GM12865 (cell line): ENCODE data around the gene TTLL5.

Source experiments
- DNase-seq: peaks from one replicate; pipeline ENCODE4 v3.0.0; 2010; ENCODE audit warnings: low read depth
- H3K4me3 ChIP-seq: 2 replicates; pipeline ENCODE4 v1.5.1; 2011; ENCODE audit warnings: mild to moderate bottlenecking, low read depth, low read length, control low read depth
- CTCF ChIP-seq: IDR thresholded peaks from 2 replicates; pipeline ENCODE4 v1.5.1; 2011; ENCODE audit warnings: low read length, control low read depth, low read depth, inconsistent platforms; ENCODE audit not compliant: insufficient read depth; ENCODE audit errors: missing control alignments

Gene TTLL5

DNA sequence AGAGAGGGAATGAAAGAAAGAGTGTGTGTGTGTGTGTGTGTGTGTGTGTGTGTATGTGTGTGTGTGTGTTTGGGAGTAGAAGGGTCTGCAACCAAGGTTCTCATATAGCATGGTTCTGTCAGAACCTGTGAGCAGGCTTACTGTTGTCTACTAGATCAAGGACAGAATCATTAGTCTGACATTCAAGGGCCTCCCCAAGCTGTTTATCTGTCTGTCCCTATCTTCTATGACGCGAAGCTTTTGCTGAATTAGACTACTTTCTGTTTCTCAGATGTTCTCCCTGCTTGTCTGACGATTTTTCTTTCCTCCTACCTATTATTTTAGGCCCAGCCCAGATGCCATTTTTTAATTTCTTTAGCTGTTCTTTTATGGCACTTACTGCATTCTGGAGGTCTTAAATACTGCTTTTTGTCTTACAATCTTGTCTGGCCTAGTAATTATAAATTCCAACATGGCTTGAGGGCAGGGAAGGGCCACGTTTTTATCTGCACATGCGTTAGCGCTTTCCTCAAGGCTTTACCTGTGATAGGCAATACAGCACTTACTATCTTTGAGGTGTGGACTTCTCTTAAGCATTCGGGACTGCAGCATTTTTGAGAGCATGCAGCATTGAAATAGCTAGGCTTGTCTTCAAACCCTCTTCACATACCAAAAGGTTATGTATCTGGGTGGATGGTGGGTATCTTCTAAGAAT lies 150.2 kb downstream of the TTLL5 start:
- no peak for DNase-seq
- TF ChIP-seq CTCF: no peak

DNA sequence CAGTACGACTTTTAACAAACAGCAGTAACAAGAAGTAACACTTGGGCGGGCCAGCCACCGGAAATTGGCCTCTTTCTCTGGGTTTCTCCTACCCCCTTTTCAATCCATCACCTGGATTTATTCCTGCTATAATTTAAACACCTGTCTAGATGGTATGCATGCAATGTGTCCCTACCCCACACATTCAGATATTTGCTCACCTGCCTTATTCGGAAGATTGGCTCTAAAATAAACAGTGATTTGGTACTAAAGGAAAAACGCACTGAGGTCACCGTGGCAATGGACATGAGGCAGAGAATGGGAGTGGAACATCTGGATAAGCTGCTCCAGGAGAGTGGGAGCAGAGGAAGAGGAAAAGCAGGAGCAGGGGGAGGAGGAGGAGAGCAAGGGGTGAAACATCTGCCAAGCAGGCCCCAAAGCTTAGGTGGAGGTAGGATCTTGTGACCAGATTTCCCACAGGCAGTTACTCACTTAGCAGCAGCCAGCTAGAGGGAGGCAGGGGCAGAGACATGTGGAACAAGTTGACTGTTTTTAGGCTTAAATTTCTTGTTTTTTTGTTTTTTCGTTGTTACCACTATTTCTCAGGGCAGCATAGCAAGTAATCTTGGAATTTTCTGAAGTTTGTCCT lies 150.9 kb downstream of the TTLL5 start:
- no peak for DNase-seq
- no peak for TF ChIP-seq CTCF
- H3K4me3 ChIP-seq: no peak overlapping the region

More for the DNA sequence above, 150.2 kb downstream of the TTLL5 start:
- no peak overlapping the region for H3K4me3 ChIP-seq

- DNase-seq: no peak
- H3K4me3 ChIP-seq: no peak overlapping the region
- no peak for TF ChIP-seq CTCF
Observed at GRCh38 chr14:75812622-75813021, 151.6 kb downstream of the TTLL5 start.

DNA sequence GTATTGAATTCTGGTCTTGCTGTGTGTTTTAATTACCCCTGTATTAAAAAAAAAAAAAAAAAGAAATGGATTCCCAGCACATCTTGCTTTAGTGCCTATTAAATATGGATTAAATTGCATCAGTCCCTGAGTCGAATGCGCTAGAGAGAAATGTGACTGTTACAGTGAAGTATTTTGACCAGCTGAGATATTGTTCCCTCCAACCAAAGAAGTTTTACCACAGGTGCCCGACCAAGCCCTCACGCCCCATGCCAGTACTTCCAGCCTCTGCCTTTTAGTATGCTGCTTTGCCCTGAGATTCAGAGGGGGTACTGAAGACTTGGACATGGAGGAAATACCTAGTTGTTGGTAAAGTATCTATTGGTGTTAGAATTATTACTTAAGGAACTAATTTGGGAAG lies 159.7 kb downstream of the TTLL5 start:
- no peak for DNase-seq
- TF ChIP-seq CTCF: no peak
- no peak overlapping the region for H3K4me3 ChIP-seq

DNA sequence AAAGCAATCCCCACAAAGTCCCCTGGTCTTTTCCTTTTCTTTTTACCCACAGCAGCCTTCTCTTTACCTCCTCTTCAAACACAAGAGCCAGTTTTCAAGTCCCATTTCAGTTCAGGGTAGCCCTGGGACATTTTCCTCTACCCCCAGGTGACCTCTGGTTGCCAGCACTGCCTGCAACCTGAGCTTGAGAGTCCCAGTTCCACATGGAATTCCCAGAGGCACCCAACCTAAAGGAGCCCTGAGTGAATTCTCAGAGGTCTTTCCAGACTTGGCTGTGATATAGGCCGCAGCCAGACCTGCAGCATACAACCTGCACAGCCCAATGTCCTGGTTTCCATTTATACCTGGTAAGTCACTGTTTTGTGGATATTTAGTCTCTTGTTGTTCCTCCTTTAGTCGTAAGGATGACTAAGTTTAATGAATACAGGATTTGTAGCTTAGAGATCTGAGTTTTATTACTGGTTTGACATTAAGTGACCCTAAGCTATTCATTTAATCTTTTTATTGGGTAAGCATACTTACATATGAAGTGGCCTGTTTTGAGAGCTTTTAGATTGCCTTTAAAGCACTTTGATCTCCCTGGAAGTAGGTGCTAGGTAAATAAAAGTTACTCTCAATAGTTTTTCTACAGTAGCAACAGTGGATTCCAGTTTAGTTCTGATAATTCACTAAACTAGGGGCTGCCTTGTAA lies 160.9 kb downstream of the TTLL5 start:
- TF ChIP-seq CTCF: no peak
- no peak for DNase-seq
- H3K4me3 ChIP-seq: no peak overlapping the region

GRCh38 chr14:75822522-75823141 lies 161.6 kb downstream of the TTLL5 start:
- DNase-seq: no peak
- no peak for TF ChIP-seq CTCF
- H3K4me3 ChIP-seq: no peak overlapping the region
